WTC11 (cell line): ENCODE results near the gene RPTN.

Experiments used
- ATF6 ChIP-seq: sonication (generic); formaldehyde crosslinking; IDR thresholded peaks from 2 replicates; pipeline ENCODE4 v1.8.1; 2023; ENCODE audit warnings: mild to moderate bottlenecking, missing genetic modification reagents
- CBFB ChIP-seq: sonication (generic); formaldehyde crosslinking; IDR thresholded peaks from 2 replicates; pipeline ENCODE4 v1.8.1; 2022; ENCODE audit warnings: mild to moderate bottlenecking, low read depth, missing genetic modification reagents
- CTCF ChIP-seq: fragments of 200-600 bp; IDR thresholded peaks from 2 replicates; pipeline ENCODE4 v1.8.0; 2022; ENCODE audit warnings: antibody characterized with exemption
- ELF4 ChIP-seq: sonication (generic); formaldehyde crosslinking; IDR thresholded peaks from 2 replicates; pipeline ENCODE4 v1.8.1; 2022; ENCODE audit warnings: low read depth, mild to moderate bottlenecking, moderate library complexity, missing genetic modification reagents
- FOXK1 ChIP-seq: sonication (generic); formaldehyde crosslinking; IDR thresholded peaks from 2 replicates; pipeline ENCODE4 v1.8.0; 2022; ENCODE audit warnings: mild to moderate bottlenecking, moderate library complexity, missing genetic modification reagents
- MAX ChIP-seq: sonication (generic); formaldehyde crosslinking; IDR thresholded peaks from 2 replicates; pipeline ENCODE4 v1.8.0; 2022; ENCODE audit warnings: mild to moderate bottlenecking, missing genetic modification reagents
- SMAD3 ChIP-seq: sonication (generic); formaldehyde crosslinking; IDR thresholded peaks from 2 replicates; pipeline ENCODE4 v1.8.0; 2022; ENCODE audit warnings: missing genetic modification reagents, mild to moderate bottlenecking, borderline replicate concordance
- STAT6 ChIP-seq: sonication (generic); formaldehyde crosslinking; conservative IDR thresholded peaks from 2 replicates; pipeline ENCODE4 v1.8.1; 2023; ENCODE audit warnings: mild to moderate bottlenecking, low read depth, missing genetic modification reagents, moderate library complexity
- TEAD1 ChIP-seq: sonication (generic); formaldehyde crosslinking; IDR thresholded peaks from 2 replicates; pipeline ENCODE4 v1.8.0; 2022; ENCODE audit warnings: mild to moderate bottlenecking, missing genetic modification reagents
- ZBTB21 ChIP-seq: sonication (generic); formaldehyde crosslinking; IDR thresholded peaks from 2 replicates; pipeline ENCODE4 v1.8.1; 2023; ENCODE audit warnings: mild to moderate bottlenecking, missing genetic modification reagents, borderline replicate concordance
- ZNF263 ChIP-seq: sonication (generic); formaldehyde crosslinking; IDR thresholded peaks from 2 replicates; pipeline ENCODE4 v1.8.1; 2022; ENCODE audit warnings: low read depth, mild to moderate bottlenecking, moderate library complexity, missing genetic modification reagents
- ZNF281 ChIP-seq: sonication (generic); formaldehyde crosslinking; IDR thresholded peaks from 2 replicates; pipeline ENCODE4 v1.8.0; 2023; ENCODE audit warnings: mild to moderate bottlenecking, missing genetic modification reagents

- TF ChIP-seq ATF6 (no peak), CTCF (no peak), ELF4 (CRISPR knock-in tag) (no peak), ZBTB21 (no peak), MAX (CRISPR knock-in tag) (no peak), STAT6 (CRISPR knock-in tag) (no peak), SMAD3 (CRISPR knock-in tag) (no peak), TEAD1 (CRISPR knock-in tag) (no peak), ZNF281 (CRISPR knock-in tag) (no peak), CBFB (CRISPR knock-in tag) (no peak), ZNF263 (CRISPR knock-in tag) (no peak), FOXK1 (CRISPR knock-in tag) (no peak)
These were observed 7.4 kb downstream of the RPTN start for GRCh38 chr1:152151646-152152045.
